Measurements from ENCODE around the gene LRP1.

LRP1 gene

DNA sequence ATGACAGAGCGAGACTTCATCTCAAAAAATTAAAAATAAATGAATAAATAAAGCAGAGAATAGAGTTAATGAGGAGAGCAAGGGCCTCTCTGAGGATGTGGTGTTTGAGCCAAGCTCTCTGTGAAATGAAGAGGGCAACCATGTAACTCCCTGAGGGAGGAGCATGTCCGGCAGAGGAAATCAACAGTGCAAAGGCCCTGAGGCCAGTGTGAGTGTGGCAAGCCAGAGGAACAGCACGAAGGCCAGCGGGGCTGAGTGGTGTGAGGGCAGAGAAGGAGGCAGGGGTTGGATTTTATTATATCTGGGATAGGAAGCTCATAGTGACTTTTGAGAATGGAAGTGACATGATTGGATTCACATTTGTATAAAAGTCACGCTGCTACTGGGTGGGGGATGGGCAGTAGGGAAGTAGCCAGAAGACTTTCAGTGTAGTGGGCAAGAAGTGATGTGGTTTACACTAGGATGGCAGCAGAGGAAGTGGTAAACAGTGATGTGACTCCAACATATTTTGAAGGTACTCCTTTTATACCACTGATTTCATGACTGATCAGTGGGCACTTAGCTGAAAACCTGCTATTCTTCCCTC, 29.4 kb downstream of the LRP1 start:
- no peak for DNase-seq

- no peak for DNase-seq
Measured at GRCh38 chr12:57158186-57158585, 29.9 kb downstream of the LRP1 start.

DNA sequence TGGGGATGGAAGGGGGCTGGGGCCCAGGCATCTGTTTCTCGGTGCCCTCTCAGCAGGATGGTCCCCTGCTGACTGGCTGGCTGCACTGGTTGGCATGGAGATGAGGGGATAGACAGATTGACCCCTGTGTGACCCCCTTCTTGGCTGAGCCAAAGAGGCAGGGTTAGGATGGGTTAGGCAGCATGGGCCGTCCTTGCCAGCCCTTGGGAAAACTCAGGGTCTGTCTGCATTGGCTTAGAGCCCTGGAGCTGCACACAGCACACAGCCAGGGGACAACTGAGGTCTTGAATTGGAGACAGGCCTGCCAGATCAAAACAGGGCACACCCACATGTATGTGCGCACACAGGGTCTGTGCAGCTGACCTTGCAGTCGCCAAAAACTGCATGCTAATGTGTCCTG, 30.4 kb downstream of the LRP1 start:
- DNase-seq, result no peak

GRCh38 chr12:57159311-57159710, 31.0 kb downstream of the LRP1 start:
- no peak for DNase-seq

GRCh38 chr12:57160040-57160439, 31.8 kb downstream of the LRP1 start:
- DNase-seq, result no peak

- no peak for DNase-seq
Measured at GRCh38 chr12:57160741-57161140, 32.5 kb downstream of the LRP1 start.

DNA sequence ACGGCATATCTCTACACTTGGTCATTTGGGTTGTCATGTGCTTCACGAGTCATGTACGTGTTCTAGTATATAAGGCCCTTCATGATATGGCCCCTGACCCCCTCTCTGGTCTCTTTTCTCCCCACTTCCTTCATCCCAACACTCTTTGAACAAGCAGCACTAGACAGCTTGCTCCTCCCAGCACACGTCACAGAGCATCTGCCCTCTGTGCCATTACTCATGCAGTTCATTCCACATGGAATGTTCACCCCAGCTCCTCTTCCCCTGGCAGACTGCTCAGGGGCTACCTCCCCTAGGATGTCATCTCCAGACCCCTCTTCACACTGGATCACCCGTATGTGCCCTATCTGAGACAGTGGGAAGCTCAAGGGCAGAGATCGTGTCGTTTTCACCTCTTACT, 33.2 kb downstream of the LRP1 start:
- DNase-seq, result no peak

DNA sequence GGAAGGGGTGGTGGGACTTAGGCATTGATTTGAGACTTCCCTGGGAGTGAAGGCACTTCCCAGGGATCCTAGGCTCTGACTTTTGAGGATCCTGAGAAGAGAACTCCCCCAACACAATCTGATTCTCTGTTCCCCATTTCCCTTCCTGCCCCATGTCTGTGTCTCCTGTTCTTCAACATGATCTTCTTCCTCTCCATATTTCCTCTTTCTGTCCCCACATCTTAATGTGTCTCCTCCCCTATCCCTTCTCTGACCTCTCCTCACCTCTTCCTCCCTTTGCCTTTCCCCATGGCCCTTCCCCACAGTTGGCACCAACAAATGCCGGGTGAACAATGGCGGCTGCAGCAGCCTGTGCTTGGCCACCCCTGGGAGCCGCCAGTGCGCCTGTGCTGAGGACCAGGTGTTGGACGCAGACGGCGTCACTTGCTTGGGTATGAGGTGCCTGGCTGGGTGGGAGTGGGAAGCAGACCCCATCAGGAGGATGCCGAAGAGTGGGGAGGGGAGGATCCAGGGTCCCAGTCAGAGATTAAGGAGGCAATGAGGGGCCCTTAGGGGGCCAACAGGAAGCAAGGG, 34.4 kb downstream of the LRP1 start:
- DNase-seq, result no peak

DNA sequence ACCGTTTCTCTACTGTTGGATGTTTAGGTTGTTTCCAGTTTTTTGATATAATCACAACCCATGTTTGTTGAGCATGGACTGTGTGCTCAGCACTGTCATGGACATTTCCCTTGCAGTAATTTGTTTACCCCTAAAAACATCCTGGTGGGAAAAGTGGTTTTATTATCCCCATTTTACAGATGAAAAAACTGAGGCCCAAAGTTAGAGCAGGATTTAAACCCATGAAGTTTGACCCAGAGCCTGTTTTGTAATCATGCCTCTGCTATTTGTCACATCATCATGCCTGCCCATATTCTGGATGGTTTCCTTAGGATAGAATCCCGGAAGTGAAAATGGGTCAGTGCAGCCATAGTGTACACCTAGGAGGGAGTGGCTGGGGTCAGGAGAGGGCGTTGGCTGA, 36.2 kb downstream of the LRP1 start:
- DNase-seq, result no peak

DNA sequence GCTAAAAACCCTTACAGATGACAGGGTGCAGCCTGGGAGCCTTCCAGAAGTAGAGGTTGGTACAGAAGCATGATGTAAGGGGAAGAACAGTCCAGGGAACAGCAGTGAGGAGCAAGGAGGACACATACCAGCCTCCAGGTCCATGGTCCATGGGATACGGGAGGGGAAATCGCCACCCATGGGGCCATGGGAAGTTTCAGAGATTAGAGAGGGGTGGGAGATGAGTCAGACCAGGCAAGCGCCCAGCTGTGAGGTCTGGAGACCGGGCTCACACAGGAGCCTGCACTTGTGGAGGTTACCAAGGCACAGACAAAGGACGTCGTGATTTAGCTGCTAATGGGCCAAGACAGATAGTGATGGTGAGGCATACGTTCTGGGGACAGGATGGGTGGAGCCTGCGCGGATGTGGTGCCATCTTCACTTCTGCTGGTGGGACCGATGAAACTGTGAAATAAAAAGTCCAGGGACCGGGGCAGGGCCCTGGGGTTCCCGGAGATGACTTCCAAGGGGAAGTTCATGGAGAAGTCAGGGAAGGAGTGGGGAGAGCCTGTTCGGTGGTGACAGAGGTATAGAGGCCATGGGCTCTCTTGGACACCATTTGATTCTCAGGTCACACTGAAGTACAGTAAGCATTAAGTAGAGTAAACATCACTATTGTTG, 36.8 kb downstream of the LRP1 start:
- DNase-seq, result no peak

DNA sequence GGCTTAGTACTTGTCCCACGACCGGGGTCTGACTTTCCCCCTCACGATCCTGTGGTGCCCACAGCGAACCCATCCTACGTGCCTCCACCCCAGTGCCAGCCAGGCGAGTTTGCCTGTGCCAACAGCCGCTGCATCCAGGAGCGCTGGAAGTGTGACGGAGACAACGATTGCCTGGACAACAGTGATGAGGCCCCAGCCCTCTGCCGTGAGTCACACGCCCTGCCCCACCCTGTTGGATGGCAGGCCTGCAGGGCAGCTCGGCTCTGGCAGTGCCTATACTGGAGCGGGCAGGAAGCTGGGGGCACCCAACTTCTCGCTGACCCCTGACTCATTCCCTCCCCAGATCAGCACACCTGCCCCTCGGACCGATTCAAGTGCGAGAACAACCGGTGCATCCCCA, 37.5 kb downstream of the LRP1 start:
- no peak for DNase-seq

- no peak for DNase-seq
Measured at GRCh38 chr12:57166971-57167371, 38.7 kb downstream of the LRP1 start.

GRCh38 chr12:57168058-57168457, 39.8 kb downstream of the LRP1 start:
- DNase-seq, result no peak

- no peak for DNase-seq
Measured at GRCh38 chr12:57169046-57169795, 40.9 kb downstream of the LRP1 start.

DNA sequence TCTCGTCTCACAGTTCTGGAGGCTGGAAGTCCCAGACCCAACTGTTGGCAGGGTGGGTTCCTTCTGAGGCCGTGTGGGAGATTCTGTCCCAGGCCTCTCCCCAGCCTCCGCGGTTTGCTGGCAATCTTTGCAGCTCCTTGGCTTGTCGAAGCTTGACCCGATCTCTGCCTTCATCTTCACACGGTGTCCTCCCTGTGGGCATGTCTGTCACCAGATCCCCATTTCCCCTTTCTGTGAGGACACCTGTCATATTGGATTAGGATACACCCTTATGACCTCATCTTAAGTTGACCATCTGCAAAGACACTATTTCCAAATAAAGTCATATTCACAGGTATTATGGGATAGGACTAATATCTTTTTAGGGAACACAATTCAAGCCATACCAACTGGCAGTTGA, 41.7 kb downstream of the LRP1 start:
- no peak for DNase-seq

GRCh38 chr12:57170408-57170807, 42.1 kb downstream of the LRP1 start:
- no peak for DNase-seq

GRCh38 chr12:57170927-57171326, 42.6 kb downstream of the LRP1 start:
- no peak for DNase-seq

- DNase-seq, result no peak
Measured at GRCh38 chr12:57171668-57172067, 43.4 kb downstream of the LRP1 start.

- DNase-seq, result no peak
Measured at GRCh38 chr12:57173089-57173488, 44.8 kb downstream of the LRP1 start.

- DNase-seq, result no peak
Measured at GRCh38 chr12:57173683-57174082, 45.4 kb downstream of the LRP1 start.

- no peak for DNase-seq
Measured at GRCh38 chr12:57175428-57176138, 47.3 kb downstream of the LRP1 start.

DNA sequence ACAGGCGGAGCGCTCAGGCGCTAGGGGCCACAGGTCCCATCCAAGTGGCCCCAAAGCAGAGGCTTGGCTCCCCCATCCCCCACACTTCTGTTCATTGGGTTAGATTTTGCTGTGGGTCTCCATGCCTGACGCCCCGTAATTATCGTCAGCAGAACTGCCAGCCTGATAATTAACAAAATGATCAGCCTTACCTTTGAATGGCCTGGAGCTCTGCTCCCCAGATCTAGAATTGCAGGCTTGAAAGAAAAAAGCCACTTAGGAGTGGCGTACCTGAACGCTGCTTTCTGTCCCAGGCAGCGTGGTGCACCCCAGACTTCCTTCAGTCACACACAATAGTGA, 47.8 kb downstream of the LRP1 start:
- no peak for DNase-seq

GRCh38 chr12:57176846-57177245, 48.6 kb downstream of the LRP1 start:
- no peak for DNase-seq

DNA sequence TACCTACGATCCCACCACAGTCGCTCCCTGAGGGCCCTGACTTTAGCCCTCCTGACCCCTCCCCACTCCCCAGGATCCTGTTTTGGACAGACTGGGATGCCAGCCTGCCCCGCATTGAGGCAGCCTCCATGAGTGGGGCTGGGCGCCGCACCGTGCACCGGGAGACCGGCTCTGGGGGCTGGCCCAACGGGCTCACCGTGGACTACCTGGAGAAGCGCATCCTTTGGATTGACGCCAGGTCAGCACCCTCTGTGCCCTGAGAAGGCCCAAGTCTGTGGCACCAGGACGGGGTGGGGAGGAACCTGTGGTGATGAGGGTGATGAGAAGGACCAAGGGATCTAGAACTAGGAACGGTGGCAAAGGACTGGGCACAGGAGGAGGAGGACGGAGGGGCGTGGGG, 49.1 kb downstream of the LRP1 start:
- DNase-seq, result no peak
